Cardiac septum (tissue), 1 donor: Measurements from ENCODE around the gene TFEB. TPM values are rescaled to one million over a fixed set of nuclear protein-coding genes. Genes with fewer than 3 reads are reported as not detected.

Source experiments
- DNase-seq: peaks from one replicate; pipeline ENCODE4 v3.0.0-alpha.2; 2020; ENCODE audit warnings: low spot score
- intact Hi-C: fragments of 100-400 bp; cut with DNase I; formaldehyde crosslinking; loops from one replicate; pipeline ENCODE4 v1.14.0; 2022
- total RNA-seq: library from RNA; stranded (reverse); fragmentation: NEBNext Ultra II Directional; extraction: Animal tissue kit (Norgen Biotek cat#: 25700); gene quantifications from one replicate; pipeline ENCODE4 v1.2.1, GENCODE V29; 2021
- donor health status: DM: no; HTN: no; CAD: no.

Gene TFEB
- total RNA-seq, 1 donor from 2014 or later: 45.6 TPM

DNA sequence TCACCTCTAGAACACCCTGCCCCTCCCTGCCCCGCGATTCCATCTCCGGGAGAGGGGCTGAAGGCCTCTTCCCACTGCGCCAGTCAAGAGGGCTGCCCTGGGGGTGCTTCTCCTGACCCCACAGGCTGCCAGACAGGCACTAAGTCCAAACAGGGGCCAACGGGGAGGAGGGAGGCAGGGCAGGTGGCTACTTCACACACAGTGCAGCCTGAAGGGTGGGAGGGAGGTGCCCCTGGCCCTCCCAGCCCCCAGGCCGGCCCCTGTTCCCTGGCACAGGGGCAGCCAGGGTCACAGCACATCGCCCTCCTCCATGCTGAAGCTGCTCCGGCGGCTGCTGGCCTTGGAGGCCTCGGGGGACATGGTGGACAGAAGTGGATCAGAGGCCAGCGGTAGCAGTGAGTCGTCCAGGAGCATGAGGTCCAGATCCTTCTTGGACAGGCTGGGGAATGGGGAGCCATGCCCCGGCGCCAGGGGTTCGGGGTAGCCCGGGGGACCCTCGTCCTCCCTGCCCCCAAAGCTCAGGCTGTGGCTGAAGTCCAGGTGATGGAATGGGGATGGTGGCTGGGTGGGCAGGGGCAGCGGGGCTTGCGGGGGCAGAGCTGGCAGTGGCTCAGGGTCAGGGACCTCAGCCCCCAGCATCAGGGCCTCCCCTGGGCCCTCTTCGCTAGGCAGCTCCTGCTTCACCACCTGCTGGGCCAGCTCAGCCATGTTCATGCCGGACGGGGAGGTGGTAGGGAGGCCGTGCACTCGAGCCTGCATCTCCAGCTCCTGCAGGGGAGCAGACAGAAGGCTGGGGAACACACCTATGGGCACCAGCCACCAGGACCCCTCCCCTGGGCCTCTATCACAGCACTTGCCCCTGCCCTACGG is 50.9 kb downstream of the TFEB start:
- intact Hi-C loops: loop anchor here (5.0 kb wide), 2 partner anchors 93 to 227 kb away; partner anchors contain the start of gene FRS3
- DNase-seq: no peak

DNA sequence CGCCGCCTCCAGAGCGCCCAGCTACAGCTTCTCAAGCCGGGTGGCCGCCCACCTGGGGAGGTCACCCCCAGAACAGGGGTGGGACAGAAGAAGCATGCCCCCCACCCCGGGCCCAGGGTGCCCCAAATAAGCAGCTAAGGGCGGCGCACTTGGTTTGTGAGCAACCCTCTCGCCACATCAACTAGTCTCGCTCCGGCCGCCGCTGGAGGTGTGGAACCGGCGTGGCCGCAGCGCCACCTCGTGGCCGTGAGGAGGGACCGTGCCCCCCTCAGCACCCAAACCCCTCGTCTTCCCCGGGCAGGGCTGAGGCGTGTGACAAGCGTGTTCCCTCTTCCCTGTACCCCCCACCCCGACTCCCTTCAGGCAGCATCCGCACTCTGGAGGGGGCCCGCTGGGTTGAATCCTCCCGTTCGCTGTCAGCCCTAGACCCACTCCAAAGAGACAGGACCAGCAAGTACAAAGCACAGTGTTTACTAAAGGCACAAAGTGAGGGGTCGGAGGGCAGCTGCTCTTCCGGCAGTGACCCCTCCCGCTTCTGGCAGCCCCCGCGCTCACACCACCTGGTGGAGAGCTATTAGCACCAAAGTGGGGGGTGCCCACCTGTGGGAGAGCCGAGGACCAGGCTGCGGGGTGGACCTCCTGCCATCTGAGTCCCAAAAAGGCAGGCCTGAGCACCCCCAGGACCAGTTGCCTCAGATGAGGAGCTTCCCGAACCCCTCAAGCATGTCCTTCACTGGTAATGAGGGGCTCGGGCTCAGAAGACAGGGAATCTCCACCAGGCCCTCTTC is 51.7 kb downstream of the TFEB start:
- intact Hi-C loops: loop anchor here (1.0 to 5.0 kb wide), 2 partner anchors 226 to 314 kb away; no protein-coding TSS in a partner anchor
- DNase-seq: peak; percentile 90

DNA sequence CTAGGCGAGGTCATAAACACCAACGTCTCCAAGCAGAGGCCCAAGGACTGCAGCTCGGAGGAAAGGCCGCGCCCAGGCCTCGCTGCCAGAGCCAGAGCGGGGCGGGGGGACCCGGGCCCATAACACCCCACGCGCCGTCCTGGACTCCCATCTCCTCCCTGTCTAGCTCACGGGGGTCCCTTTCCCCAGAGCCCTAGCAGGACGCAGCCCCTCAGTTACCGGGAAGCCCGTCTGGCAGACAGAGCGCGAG is 52.2 kb downstream of the TFEB start:
- intact Hi-C loops: loop anchor here (1.0 to 5.0 kb wide), 2 partner anchors 226 to 314 kb away; no protein-coding TSS in a partner anchor
- DNase-seq: no peak

DNA sequence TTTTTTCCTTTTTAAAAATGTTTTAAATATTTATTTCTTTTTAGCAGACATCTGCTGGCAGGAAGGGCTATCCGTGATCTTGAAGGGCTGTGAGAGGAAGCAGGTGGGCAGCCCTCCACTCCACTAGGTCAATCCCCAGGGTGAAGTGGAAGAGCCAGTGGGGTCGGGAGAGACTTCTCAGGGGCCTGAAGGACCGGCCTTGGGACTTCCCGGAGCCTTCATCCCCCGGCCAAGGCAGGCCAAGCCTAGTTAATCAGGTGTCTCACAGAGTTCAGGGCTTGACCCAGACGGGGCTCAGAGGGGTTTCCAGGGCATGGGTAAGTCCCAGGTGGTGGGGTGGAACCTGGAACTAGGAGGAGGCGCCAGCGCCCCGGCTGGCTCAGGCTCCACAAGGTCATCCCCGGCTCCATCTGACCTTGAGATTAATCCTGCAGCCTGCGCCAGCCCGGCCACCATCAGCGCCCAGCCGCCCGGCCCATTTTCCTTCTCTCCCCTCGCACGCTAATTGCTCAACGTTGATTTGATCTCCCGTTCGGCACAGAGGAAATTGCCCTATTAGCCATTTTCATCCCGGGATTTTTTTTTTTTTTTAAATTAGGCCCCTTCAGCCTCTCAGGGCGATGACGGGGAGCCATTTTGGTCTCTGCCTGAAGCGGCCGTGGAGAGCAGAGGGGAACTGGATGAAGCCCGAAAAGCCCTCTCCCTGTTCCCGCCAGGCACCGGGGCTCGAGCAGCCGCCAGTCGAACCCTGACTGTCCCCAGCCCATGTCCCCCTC is 52.7 kb downstream of the TFEB start:
- DNase-seq: no peak
- intact Hi-C loops: loop anchor here (1.0 to 5.0 kb wide), 3 partner anchors 79 to 313 kb away; no protein-coding TSS in a partner anchor

DNA sequence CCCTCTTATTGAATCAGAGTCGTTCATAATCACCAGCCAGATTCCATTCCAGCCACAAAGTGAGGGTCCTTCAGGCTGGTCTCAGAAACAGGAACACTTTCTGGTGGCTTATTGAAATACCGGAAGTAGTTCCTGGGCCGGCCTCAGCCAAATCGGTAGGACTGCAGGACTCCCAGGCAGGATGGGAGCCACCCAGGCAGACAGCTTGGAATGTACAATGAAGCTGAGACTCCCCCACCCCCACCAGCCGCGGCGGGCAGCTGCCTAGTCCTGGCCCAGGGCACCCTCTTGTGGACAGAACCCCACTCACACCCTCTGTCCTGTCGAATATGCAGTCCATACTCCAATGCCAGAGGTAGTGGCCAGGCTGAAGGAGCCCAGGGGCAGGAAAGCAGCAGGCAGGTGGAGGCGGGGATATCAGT is 53.3 kb downstream of the TFEB start:
- DNase-seq: peak; percentile 91
- intact Hi-C loops: loop anchor here (1.0 to 5.0 kb wide), 2 partner anchors 79 to 225 kb away; no protein-coding TSS in a partner anchor

DNA sequence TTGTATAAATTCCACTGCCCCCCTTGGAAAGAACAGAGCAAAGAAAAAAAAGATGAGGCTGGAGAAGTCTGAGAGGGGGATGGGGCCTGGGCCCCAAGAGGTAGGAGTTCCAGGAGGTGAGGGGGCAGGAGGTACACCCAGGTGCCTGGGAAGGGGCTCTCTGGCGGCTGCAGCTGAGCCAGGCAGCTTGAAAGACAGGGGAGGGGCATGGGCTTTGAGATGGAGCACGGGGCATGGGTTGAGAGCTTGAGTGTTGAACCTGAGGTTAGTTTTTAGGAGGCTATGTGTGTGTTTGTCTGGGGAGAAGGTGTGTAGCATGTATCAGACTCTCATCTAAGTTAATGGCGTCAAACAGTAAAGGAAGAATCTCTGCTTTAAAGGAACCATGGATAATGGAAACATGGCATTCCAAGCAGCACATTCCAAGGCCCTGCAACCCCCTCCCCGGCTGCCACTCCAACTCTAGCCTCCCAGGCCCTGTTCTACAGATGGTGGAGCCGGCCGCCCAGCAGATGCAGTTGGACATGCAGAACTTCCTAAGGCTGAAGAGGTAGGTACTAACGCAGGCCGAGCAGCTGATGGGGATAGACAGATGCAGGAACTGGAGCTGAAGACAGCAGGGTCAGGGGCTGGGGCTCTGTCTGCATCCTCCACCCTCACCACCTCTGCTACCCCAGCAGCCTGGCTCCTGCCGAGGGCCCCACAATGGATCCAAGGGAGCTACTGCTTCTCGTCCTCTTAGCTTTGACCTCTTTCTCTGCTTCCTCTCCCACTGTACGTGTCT is 55.0 kb downstream of the TFEB start:
- intact Hi-C loops: loop anchor here (5.0 kb wide), 1 partner anchor 223 kb away; no protein-coding TSS in a partner anchor
- no peak for DNase-seq

DNA sequence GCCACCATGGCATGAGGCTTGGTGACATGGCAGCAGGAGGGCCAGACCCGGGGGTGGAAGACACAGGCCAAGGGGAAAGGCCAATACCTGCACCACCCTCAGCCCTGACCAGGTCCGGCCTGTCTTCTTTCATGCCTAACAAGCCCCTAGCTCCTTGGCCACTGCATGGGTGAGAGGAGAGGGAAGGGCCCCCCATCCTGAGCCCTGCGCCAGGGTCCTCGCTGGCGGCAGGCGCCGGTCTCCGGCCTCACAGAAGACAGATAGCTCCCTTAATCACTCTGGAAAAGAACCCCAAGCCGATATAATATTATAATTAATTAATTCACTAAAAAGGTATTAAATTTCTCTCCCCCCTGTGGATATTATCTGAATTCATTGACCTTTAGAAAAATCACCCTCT is 55.7 kb downstream of the TFEB start:
- intact Hi-C loops: loop anchor here (5.0 kb wide), 1 partner anchor 222 kb away; no protein-coding TSS in a partner anchor
- DNase-seq: no peak

DNA sequence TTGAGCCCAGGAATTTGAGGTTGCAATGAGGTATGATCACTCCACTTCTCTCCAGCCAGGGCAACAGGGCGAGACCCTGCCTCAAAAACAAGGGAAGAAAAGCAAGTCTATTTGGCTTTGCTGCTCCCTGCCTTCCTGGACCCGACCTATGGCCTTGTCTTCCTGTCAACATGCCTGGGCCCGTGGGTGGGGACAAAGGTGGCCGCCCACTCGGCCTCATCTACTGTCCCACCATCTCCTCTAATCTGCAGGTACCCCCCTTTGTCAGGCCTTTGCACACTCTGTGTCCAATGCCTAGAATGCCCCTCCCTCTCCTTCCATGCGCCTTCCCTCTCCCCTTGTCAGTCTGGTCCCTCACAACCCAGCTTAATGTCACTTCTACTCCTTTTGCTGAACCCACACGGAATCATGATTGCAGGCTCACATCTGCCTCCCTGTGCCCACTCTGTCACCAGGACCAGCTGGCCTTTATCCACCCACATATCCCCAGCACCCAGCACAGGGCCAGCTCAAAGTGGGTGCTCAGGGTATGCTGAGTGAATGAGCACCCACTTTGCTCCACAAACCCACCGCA is 56.8 kb downstream of the TFEB start:
- DNase-seq: no peak
- intact Hi-C loops: no loop called here

DNA sequence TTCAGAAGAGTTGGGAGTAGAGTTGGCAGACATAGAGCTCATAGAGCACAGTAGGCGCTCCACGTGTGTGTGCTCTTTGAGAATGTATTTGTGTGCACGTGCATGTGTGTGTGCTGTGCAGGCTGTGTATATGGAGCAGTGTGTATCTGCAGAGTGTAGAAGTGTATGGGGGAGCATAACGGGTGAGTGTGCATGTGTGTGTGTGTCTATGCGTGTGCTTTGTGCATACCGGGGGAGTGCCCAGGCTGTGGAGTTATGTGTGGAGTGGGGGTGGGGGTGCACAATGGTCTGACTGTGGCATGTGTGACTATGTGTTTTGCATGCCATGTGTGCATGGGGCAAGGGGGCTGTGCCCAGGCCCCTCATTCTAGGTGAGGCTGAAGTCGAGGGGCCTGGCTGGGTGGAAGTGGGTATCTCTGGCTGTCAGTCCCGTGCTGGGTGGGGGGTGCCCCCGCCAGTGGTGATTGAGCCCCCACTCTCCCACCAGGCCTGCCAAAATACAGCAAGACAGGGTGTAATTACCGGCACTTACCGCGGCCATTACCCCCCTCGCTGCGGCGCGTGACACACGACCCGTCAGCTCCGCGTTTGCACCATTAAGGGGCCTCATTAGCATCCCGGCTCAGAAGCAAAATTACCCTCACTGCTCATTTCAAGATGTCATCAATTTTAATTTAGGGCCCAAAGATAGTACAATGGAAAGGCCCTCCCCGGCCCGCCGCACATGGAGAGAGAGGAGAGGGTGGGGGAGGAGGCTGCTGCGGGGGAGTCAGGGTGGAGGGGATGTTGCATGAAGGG is 58.1 kb downstream of the TFEB start:
- intact Hi-C loops: no loop called here
- no peak for DNase-seq

DNA sequence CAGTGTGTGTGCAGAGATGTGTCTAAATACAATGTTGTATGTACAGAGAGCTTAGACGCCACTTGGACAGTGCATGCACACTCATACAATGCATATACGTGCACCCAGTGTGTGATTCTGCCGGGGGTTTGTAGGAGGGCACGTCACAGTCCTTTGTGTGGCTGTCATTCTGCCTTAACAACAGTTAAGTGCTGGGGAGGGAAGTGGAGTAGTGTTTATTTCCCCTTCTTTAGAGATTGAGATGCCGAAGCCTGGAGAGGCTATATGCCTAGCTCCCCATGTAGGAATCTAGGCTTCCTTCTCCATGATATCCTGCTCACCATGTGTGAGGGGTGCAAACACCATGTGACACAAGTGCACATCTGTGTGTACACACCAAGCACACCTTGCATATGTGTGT is 59.0 kb downstream of the TFEB start:
- intact Hi-C loops: no loop called here
- no peak for DNase-seq

DNA sequence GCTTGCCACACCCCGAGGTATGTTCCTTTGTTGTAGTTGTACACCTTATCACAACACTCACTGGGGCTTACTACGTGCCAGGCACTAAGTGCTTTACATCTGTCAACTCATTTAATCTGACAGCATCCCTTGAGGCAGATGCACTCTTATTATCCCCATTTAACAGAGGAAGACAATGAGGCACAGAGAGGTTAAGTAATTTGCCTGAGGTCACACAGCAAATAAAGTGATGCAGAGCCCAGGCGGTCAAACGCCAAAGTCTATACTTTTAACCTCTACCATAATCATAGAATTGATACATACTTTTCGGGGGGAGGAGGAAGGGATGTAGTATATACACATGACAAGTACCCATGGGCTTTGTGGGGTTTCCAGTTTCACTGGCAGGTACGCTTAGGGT is 59.4 kb downstream of the TFEB start:
- intact Hi-C loops: no loop called here
- no peak for DNase-seq

DNA sequence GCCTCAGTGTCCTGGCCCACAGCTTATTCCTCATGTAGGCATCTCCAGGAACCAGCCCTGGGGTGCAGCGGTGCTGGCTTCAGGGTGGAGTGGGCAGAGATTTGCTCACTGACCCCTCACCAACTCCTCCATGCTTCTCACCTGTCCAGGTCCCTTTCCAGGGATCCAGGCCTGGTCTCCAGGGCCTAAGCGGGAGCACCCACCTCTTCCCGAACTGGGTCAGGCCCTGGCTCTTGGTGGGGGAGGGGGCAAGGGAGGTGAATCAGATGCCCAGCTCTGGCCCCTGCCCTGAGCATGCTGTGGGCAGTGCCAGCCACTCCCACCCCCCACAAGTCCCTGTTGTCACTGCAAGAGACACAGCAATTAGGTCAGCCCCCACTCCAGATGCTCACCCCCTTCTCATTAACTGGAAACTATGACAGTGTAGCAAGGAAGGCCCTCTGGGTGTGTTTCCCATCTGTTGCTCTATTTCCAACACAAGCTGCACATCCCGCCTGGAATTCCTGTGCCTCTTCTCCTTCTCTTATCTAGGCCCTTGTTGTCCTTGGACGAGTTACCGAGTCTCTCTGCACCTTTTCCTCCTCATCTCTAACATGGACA is 60.1 kb downstream of the TFEB start:
- DNase-seq: no peak
- intact Hi-C loops: no loop called here

DNA sequence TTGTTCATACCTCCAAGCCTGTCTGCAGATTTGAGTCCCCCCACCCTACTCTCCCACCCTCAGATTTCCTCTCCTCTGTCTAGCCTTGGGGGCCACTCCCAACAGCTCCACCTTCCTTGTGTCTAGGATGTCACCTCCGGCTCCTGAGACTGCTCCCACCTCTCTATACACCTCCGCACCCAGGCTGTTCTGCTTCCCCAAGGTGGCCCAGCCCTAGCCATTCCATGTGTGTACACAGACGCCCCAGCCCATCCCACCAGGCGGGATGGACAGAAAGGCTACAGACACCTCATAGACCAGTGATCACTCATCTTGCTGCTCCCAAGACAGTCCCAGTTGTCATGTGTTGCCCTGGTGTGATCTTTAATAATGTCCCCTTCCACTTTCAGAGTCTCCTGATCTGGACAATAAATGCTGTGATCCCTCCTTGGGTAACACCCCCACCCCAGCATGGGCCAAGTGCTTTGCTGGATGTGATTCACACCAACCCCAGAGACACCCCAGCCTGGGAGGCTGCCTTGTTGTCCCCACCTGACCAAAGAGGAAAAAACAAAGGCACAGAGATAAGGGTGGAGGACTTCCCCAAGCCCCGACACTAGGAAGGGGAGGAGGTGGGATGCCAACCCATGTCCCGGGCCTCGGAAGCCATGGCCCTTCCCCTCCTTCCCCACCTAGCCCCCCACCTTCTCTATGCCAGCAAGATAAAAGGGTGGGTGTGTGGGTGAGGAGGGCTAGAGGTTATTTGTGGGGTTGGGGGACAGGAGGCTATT is 61.0 kb downstream of the TFEB start:
- intact Hi-C loops: no loop called here
- DNase-seq: no peak

DNA sequence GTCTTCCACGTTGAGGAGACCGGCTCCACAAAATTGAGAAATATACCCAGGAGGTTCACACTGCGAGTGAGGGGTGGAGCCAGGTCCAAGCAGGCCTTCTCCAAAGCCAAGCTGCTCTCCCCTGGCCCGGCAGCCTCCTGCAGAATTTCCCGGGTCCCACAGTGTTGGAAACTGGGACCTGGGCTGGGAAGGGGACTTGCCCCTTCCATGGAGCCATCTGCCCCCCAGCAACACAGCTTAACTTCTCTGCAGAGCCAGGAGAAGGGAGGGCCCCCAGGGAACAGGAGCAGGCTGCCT is 61.8 kb downstream of the TFEB start:
- DNase-seq: no peak
- intact Hi-C loops: no loop called here

DNA sequence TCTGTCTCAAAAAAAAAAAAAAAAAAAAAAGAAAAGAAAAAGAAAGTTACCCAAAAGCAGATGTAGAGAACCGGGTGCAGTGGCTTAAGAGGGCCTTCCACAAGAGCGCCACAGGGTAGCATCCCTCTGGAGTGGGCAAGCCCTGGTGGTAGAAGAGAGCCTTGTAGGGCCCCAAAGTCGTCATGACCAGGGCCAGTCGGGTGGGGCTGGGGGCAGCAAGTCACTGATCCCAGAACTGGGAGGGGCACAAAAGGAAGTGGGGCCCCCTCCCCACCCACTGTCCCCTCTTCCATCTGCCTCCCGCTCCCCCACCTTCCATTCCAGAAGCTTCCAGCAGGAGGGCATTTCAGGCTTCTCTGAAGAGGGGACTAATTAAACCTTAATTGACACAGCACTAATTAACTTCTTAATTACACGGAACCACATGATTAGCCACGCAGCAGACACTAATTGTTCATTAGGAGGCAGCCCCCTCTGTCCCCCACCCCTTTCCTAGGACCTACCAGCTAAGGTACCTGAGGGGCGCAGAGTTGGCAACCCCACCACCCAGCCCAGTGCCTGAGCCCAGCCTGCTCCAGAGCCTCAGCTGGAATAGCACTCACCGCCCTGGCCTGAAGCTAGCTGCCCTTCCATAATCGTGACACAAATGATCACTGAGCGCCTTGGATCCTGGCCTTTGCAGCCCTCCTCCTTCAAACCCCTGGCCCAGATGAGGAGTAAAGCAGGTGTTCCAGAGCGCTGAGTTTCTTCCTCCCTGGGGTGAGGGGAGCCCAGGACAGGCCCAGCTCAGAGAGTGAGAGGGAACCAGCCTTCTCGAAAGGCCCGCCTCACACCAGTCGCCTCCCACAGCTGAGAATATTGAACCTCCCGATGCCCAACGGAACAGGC is 62.3 kb downstream of the TFEB start:
- no peak for DNase-seq
- intact Hi-C loops: no loop called here

DNA sequence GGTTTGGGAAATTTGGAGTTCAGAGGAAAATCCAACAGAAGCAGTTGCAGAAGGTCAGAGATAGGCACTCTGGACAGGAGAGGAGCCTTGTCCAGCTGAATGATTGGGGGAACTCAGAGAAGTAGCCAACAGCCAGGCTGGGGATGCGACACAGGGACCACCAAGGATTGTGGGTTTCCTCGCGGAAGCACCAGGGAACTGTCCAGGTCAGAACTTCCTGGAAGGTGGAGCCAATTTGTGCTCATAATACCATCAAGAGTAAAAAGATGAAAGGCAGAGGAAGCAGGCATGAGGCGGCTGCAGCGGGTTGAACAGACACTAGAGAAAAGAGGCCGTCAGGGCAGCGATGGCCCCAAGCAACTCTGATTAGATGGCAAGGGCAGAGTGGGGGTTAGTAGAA is 63.4 kb downstream of the TFEB start:
- intact Hi-C loops: no loop called here
- no peak for DNase-seq
